Measurements from ENCODE around the gene WDR18.

Gene WDR18

DNA sequence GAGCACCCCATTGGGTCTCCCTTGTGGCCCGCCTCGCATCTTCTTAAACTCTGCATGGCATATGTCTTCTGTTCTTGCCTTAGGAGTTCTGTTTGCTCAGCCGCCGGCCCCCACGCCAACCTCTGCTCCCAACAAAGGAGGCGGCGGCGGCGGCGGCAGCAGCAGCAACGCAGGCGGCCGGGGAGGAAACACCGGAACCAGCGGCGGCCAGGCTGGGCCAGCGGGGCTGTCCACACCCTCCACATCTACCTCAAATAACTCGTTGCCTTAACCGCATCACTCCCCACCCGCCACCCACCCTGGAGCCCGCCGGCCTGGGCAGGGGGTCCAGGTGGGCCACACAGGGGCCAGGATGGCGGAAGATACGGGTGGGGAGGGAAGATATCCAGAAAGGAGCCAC, 12.3 kb upstream of the WDR18 start:
- no peaks in the 10 kb centered on the region; the same call in 1 of the 2 replicates for H3K27me3 ChIP-seq (ENCODE audit: insufficient read depth, low read length)
- peaks cover 4% of the 10 kb centered on the region; the same call in 1 of the 2 replicates for H3K36me3 ChIP-seq (ENCODE audit: insufficient read depth, low read length)
- no peak for TF ChIP-seq EZH2 (IDR thresholded peaks at IDR 0.05; ENCODE audit: borderline replicate concordance, low read length)
- TF ChIP-seq, protein P1, sequence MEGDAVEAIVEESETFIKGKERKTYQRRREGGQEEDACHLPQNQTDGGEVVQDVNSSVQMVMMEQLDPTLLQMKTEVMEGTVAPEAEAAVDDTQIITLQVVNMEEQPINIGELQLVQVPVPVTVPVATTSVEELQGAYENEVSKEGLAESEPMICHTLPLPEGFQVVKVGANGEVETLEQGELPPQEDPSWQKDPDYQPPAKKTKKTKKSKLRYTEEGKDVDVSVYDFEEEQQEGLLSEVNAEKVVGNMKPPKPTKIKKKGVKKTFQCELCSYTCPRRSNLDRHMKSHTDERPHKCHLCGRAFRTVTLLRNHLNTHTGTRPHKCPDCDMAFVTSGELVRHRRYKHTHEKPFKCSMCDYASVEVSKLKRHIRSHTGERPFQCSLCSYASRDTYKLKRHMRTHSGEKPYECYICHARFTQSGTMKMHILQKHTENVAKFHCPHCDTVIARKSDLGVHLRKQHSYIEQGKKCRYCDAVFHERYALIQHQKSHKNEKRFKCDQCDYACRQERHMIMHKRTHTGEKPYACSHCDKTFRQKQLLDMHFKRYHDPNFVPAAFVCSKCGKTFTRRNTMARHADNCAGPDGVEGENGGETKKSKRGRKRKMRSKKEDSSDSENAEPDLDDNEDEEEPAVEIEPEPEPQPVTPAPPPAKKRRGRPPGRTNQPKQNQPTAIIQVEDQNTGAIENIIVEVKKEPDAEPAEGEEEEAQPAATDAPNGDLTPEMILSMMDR (IDR thresholded peaks at IDR 0.05; ENCODE audit: low read length), result no peak

DNA sequence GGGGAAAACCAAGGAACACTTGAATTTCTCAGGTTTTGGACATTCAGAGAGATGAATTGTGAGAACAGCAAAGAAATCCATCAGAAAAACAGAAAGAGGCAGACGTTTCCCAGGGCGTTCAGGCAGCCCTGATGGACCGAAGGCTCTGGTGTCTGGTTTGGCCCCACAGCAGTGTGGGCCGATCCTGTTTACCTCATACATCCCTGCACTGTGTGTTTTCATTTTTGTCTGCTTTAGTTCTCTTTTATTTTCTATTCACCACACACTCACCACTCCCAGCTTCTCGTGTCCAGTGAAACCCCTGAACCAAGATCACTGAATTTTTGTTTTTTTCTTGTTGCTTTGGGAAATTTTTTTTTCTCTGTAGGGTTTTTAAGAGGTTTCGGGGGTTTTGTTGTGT, 11.9 kb upstream of the WDR18 start:
- Histone ChIP-seq H3K9me3 (ENCODE audit: low read length) (peaks cover 5% of the 10 kb centered on the region), H3K9me2 (ENCODE audit: low read depth, low read length) (no peaks in the 10 kb centered on the region), H3K9ac (ENCODE audit: low read length) (no peak overlapping the region), H3K4me3 (ENCODE audit: low read depth, low read length, poor library complexity, severe bottlenecking) (no peak overlapping the region), H3K27ac (ENCODE audit: low read depth, low read length, poor library complexity, severe bottlenecking) (no peak overlapping the region), H3K27me3 (ENCODE audit: insufficient read depth, low read length) (no peaks in the 10 kb centered on the region; the same call in 1 of the 2 replicates), H3K36me3 (ENCODE audit: insufficient read depth, low read length) (peaks cover 4% of the 10 kb centered on the region; the same call in 1 of the 2 replicates), H3F3A (ENCODE audit: insufficient read depth, low read length) (no peaks in the 10 kb centered on the region), H3K79me2 (ENCODE audit: insufficient read depth, low read length) (no peaks in the 10 kb centered on the region), H3K4me2 (ENCODE audit: low read length) (no peak overlapping the region), H4K20me1 (ENCODE audit: insufficient read depth, low read length) (no peaks in the 10 kb centered on the region), H2AFZ (ENCODE audit: low read length) (no peak overlapping the region), H3K4me1 (ENCODE audit: insufficient read depth, low read length, severe bottlenecking) (no peaks in the 10 kb centered on the region)
- TF ChIP-seq, protein P1 (IDR thresholded peaks at IDR 0.05; ENCODE audit: low read length), result no peak
- TF ChIP-seq EZH2 (IDR thresholded peaks at IDR 0.05; ENCODE audit: borderline replicate concordance, low read length), result no peak

More for the DNA sequence above, 12.3 kb upstream of the WDR18 start:
- no peaks in the 10 kb centered on the region for H4K20me1 ChIP-seq (ENCODE audit: insufficient read depth, low read length)
- peaks cover 5% of the 10 kb centered on the region for H3K9me3 ChIP-seq (ENCODE audit: low read length)
- no peak overlapping the region for H3K4me3 ChIP-seq (ENCODE audit: low read depth, low read length, poor library complexity, severe bottlenecking)
- no peaks in the 10 kb centered on the region for H3K9me2 ChIP-seq (ENCODE audit: low read depth, low read length)
- H3K27ac ChIP-seq (ENCODE audit: low read depth, low read length, poor library complexity, severe bottlenecking), result no peak overlapping the region
- no peak overlapping the region for H3K4me2 ChIP-seq (ENCODE audit: low read length)
- H3K4me1 ChIP-seq (ENCODE audit: insufficient read depth, low read length, severe bottlenecking), result no peaks in the 10 kb centered on the region
- no peaks in the 10 kb centered on the region for H3F3A ChIP-seq (ENCODE audit: insufficient read depth, low read length)
- no peak overlapping the region for H2AFZ ChIP-seq (ENCODE audit: low read length)
- H3K79me2 ChIP-seq (ENCODE audit: insufficient read depth, low read length), result no peaks in the 10 kb centered on the region
- no peak overlapping the region for H3K9ac ChIP-seq (ENCODE audit: low read length)

DNA sequence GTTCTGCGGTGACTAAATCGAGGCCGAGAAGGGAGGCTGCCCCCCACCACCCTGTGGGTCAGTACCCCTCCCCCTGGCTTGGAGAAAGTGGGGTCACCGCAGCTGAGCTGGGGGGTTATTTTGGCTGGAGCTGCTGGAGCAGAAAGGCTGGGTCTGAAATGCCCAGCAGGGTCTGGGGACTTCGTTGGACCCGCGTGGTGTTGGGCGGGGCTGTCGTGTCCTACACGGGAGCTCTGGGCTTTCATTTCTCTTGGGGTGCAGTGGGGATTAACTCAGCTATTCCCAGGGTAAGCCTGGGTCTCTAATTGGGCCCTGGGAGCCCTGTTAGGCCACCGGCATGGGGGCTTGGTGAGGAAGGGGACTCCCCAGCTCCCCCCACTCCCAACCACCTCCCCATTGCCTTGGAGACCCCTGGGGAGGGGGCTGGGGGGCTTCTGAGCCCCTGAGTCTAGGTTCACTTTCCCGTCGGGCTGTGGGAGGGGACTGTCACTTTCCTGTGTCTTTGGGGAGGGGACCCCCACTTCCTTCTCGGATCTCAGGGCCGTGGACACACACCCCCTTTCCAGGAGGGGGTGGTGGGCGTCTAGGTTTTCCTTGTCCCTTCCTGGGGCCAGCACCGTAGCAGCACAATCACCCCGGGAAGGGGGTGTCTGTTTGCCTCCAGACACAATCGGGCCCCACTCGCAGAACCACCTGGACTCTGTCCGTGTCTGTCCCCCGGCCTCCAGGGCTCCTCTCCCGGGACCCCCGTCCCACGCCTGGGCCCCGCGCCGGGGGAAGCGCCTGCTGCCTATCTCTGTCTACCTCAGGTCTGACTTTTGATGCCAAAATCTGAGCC, 10.2 kb upstream of the WDR18 start:
- Histone ChIP-seq H2AFZ (ENCODE audit: low read length) (no peak overlapping the region), H4K20me1 (ENCODE audit: insufficient read depth, low read length) (no peaks in the 10 kb centered on the region), H3K9ac (ENCODE audit: low read length) (no peak overlapping the region), H3K4me1 (ENCODE audit: insufficient read depth, low read length, severe bottlenecking) (no peaks in the 10 kb centered on the region), H3K27ac (ENCODE audit: low read depth, low read length, poor library complexity, severe bottlenecking) (no peak overlapping the region), H3K9me2 (ENCODE audit: low read depth, low read length) (no peaks in the 10 kb centered on the region), H3K79me2 (ENCODE audit: insufficient read depth, low read length) (no peaks in the 10 kb centered on the region), H3K27me3 (ENCODE audit: insufficient read depth, low read length) (no peaks in the 10 kb centered on the region; the same call in 1 of the 2 replicates), H3K4me2 (ENCODE audit: low read length) (no peak overlapping the region), H3F3A (ENCODE audit: insufficient read depth, low read length) (no peaks in the 10 kb centered on the region), H3K4me3 (ENCODE audit: low read depth, low read length, poor library complexity, severe bottlenecking) (no peak overlapping the region), H3K9me3 (ENCODE audit: low read length) (peaks cover 5% of the 10 kb centered on the region), H3K36me3 (ENCODE audit: insufficient read depth, low read length) (peaks cover 4% of the 10 kb centered on the region; the same call in 1 of the 2 replicates)
- TF ChIP-seq, protein P1 (IDR thresholded peaks at IDR 0.05; ENCODE audit: low read length), result no peak
- no peak for TF ChIP-seq EZH2 (IDR thresholded peaks at IDR 0.05; ENCODE audit: borderline replicate concordance, low read length)

All from OCI-LY1 (cell line).